PFSK-1 (cell line): ENCODE results near the gene GPRIN2.

ENCODE experiments used
- POLR2AphosphoS5 ChIP-seq: IDR thresholded peaks from 2 replicates; pipeline ENCODE4 v1.6.1; 2012; ENCODE audit warnings: low read depth, mild to moderate bottlenecking, control low read depth, low read length, moderate library complexity
- REST ChIP-seq, 2 experiments: IDR thresholded peaks; 2 replicates each; pipeline versions ENCODE4 v1.6.1 to v1.8.0; 2011 to 2012; ENCODE audit warnings: low read depth in 2 of 2, low read length in 2 of 2, control low read depth in 1 of 2, inconsistent platforms in 1 of 2, mild to moderate bottlenecking in 1 of 2, moderate library complexity in 1 of 2; ENCODE audit not compliant: insufficient read depth in 1 of 2
- TAF1 ChIP-seq: IDR thresholded peaks from 2 replicates; pipeline ENCODE4 v1.6.1; 2012; ENCODE audit warnings: low read length, control low read depth, borderline replicate concordance; ENCODE audit not compliant: insufficient read depth

GRCh38 chr10:46530249-46531186, 25.9 kb downstream of the GPRIN2 start:
- no peak for TF ChIP-seq TAF1
- TF ChIP-seq REST (IDR thresholded peaks at IDR 0.05; ENCODE audit: insufficient read depth in 1 of 2, low read depth in 2 of 2, low read length in 2 of 2), result no peak
- no peak for TF ChIP-seq POLR2AphosphoS5
